ENCODE results near the gene RABEP2. TPM values are rescaled to one million over a fixed set of nuclear protein-coding genes. Genes with fewer than 3 reads are reported as not detected.

Gene RABEP2
- total and polyA plus RNA-seq, 3 experiments from 2014 or later = 6.6 to 21.7 (median 20.8) TPM

Other genes with a start within 250 kb of the RABEP2 start
- 100 to 1,000 TPM; 701 to 733 TPM for gene EIF3C, start 213.8 kb downstream of the RABEP2 start, total RNA-seq
- 300 TPM for gene EIF3C, start 213.8 kb downstream of the RABEP2 start, polyA plus RNA-seq
- 1 to 10 TPM; 1.2 to 2.8 TPM for gene NPIPB9, start 173.5 kb downstream of the RABEP2 start, total RNA-seq
- not detected for gene NPIPB9, start 173.5 kb downstream of the RABEP2 start, polyA plus RNA-seq
- gene ATXN2L, start 102.2 kb downstream of the RABEP2 start, total RNA-seq = 100 to 1,000 TPM; 266 to 267 TPM
- 31.0 TPM for gene ATXN2L, start 102.2 kb downstream of the RABEP2 start, polyA plus RNA-seq
- gene TUFM, start 78.9 kb downstream of the RABEP2 start, total RNA-seq = 100 to 1,000 TPM; 320 to 347 TPM
- gene TUFM, start 78.9 kb downstream of the RABEP2 start, polyA plus RNA-seq = 146 TPM
- 10 to 100 TPM; 39.6 to 44.7 TPM for gene SH2B1, start 61.4 kb downstream of the RABEP2 start, total RNA-seq
- gene SH2B1, start 61.4 kb downstream of the RABEP2 start, polyA plus RNA-seq = 3.5 TPM
- 1 to 10 TPM; 1.9 to 2.1 TPM for gene ATP2A1, start 46.8 kb downstream of the RABEP2 start, total RNA-seq
- not detected for gene ATP2A1, start 46.8 kb downstream of the RABEP2 start, polyA plus RNA-seq
- gene CD19, start 6.7 kb upstream of the RABEP2 start, total RNA-seq = not detected
- not detected for gene CD19, start 6.7 kb upstream of the RABEP2 start, polyA plus RNA-seq
- 10 to 100 TPM; 75.1 to 77.0 TPM for gene NFATC2IP, start 25.7 kb upstream of the RABEP2 start, total RNA-seq
- 35.0 TPM for gene NFATC2IP, start 25.7 kb upstream of the RABEP2 start, polyA plus RNA-seq
- 10 to 100 TPM; 36.5 to 40.9 TPM for gene SPNS1, start 49.5 kb upstream of the RABEP2 start, total RNA-seq
- 33.2 TPM for gene SPNS1, start 49.5 kb upstream of the RABEP2 start, polyA plus RNA-seq
- gene LAT, start 59.8 kb upstream of the RABEP2 start, total RNA-seq = 100 to 1,000 TPM; 195 to 203 TPM
- gene LAT, start 59.8 kb upstream of the RABEP2 start, polyA plus RNA-seq = 331 TPM

Data from CD8-positive, alpha-beta memory T cell (primary cell).